Measurements from ENCODE around the gene CD80.

Gene CD80

DNA sequence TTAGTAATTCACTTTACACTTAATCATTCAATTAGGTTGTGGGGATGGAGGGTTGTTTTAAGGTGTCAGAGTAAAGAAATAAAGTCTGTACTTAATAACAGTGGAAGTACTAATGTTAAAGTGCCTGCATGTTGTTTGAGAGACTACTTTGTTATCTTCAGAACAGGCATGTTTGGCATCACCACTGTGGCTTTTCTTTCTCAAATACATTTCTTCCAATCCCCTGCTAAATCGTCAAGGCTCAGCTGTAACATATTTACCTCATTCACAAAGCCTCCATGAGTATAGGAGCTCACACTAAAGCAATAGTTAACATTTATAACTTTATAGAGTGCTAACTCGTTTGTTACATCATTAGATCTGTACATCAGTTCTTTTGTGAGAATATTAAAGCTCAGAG lies 58.5 kb downstream of the CD80 start:
- Histone ChIP-seq H3K27me3 (ENCODE audit: insufficient read depth, low read length) (no peaks in the 10 kb centered on the region), H3K36me3 (ENCODE audit: insufficient read depth, low read length) (peaks cover 32% of the 10 kb centered on the region), H2AFZ (ENCODE audit: low read length) (no peak overlapping the region), H3K9ac (ENCODE audit: low read length) (peak overlapping the region; percentile 93; the same call in 1 of the 2 replicates), H3K9me2 (ENCODE audit: low read depth, low read length) (no peaks in the 10 kb centered on the region), H3K4me3 (ENCODE audit: low read depth, low read length, poor library complexity, severe bottlenecking) (peak overlapping the region; percentile 82), H3K9me3 (ENCODE audit: low read length) (no peaks in the 10 kb centered on the region), H3K27ac (ENCODE audit: low read depth, low read length, poor library complexity, severe bottlenecking) (peak overlapping the region; percentile 32), H3K4me2 (ENCODE audit: low read length) (peak overlapping the region; percentile 97), H4K20me1 (ENCODE audit: insufficient read depth, low read length) (no peaks in the 10 kb centered on the region), H3K79me2 (ENCODE audit: insufficient read depth, low read length) (peaks cover 23% of the 10 kb centered on the region), H3K4me1 (ENCODE audit: insufficient read depth, low read length, severe bottlenecking) (peaks cover 31% of the 10 kb centered on the region), H3F3A (ENCODE audit: insufficient read depth, low read length) (no peaks in the 10 kb centered on the region)
- no peak for TF ChIP-seq EZH2 (IDR thresholded peaks at IDR 0.05; ENCODE audit: borderline replicate concordance, low read length)
- TF ChIP-seq, protein P1, sequence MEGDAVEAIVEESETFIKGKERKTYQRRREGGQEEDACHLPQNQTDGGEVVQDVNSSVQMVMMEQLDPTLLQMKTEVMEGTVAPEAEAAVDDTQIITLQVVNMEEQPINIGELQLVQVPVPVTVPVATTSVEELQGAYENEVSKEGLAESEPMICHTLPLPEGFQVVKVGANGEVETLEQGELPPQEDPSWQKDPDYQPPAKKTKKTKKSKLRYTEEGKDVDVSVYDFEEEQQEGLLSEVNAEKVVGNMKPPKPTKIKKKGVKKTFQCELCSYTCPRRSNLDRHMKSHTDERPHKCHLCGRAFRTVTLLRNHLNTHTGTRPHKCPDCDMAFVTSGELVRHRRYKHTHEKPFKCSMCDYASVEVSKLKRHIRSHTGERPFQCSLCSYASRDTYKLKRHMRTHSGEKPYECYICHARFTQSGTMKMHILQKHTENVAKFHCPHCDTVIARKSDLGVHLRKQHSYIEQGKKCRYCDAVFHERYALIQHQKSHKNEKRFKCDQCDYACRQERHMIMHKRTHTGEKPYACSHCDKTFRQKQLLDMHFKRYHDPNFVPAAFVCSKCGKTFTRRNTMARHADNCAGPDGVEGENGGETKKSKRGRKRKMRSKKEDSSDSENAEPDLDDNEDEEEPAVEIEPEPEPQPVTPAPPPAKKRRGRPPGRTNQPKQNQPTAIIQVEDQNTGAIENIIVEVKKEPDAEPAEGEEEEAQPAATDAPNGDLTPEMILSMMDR (IDR thresholded peaks at IDR 0.05; ENCODE audit: low read length), result no peak

DNA sequence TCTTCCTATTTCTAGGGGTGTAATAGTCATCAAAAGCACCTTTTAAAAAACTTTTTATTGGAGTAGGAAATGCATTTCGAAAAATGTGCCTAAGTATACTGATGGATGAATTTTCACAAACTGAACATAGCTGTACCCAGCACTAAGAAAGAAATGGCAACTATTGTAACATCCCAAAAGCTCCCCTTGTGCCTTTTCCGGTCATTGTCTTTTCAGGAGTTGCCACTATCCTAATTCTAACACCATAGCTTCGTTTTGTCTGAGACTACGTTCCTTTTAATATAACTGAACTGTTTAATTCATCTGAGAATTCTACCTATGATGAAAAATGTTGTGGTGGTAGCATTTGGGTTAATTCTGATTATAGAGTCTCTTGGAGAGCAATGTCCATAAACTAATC lies 59.1 kb downstream of the CD80 start:
- Histone ChIP-seq H3K9ac (ENCODE audit: low read length) (peak overlapping the region; percentile 93), H3K4me2 (ENCODE audit: low read length) (peak overlapping the region; percentile 97)

DNA sequence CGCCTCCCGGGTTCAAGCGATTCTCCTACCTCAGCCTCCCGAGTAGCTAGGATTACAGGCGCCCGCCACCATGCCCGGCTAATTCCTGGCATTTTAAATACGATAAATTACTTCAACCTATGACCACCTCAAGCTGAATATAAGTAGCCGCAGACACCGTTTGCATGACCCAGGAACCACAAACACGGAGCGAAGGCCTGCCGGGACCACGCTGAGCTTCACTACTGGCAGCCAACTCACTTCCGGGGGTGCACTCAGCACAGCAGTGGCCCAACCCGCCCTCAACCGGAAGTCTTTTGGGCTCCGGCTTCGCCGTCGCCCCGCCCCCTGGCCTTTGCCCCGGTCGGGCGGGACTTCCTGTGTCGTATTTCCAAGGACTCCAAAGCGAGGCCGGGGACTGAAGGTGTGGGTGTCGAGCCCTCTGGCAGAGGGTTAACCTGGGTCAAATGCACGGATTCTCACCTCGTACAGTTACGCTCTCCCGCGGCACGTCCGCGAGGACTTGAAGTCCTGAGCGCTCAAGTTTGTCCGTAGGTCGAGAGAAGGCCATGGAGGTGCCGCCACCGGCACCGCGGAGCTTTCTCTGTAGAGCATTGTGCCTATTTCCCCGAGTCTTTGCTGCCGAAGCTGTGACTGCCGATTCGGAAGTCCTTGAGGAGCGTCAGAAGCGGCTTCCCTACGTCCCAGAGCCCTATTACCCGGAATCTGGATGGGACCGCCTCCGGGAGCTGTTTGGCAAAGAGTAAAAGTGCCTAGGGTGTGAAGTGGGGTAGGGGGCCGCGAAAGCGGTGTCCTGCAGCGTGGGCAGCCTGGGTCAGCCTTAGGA lies 61.0 kb downstream of the CD80 start, which contains the start of gene TIMMDC1:
Gene TIMMDC1, plus strand, starts transcription at position 362 of the 826 bp plus-strand sequence. Its CDS starts 187 bp downstream, at position 549.
- H2AFZ ChIP-seq (ENCODE audit: low read length), result no peak within 1 kb of the TSS
- H3F3A ChIP-seq (ENCODE audit: insufficient read depth, low read length), result no peaks in the 10 kb centered on the region
- H3K4me3 ChIP-seq (ENCODE audit: low read depth, low read length, poor library complexity, severe bottlenecking), result peak within 1 kb of the TSS; percentile 82
- H3K27ac ChIP-seq (ENCODE audit: low read depth, low read length, poor library complexity, severe bottlenecking), result peak within 1 kb of the TSS; percentile 51
- H3K9ac ChIP-seq (ENCODE audit: low read length), result peak within 1 kb of the TSS; percentile 93
- H3K4me2 ChIP-seq (ENCODE audit: low read length), result peak within 1 kb of the TSS; percentile 97
- H3K9me2 ChIP-seq (ENCODE audit: low read depth, low read length), result no peaks in the 10 kb centered on the region
- H3K36me3 ChIP-seq (ENCODE audit: insufficient read depth, low read length), result peaks cover 11% of the 10 kb centered on the region; the same call in 1 of the 2 replicates
- H3K4me1 ChIP-seq (ENCODE audit: insufficient read depth, low read length, severe bottlenecking), result peaks cover 31% of the 10 kb centered on the region
- TF ChIP-seq, protein P1 (IDR thresholded peaks at IDR 0.05; ENCODE audit: low read length), result no peak
- no peak for TF ChIP-seq EZH2 (IDR thresholded peaks at IDR 0.05; ENCODE audit: borderline replicate concordance, low read length)
- H3K27me3 ChIP-seq (ENCODE audit: insufficient read depth, low read length), result no peaks in the 10 kb centered on the region
- no peaks in the 10 kb centered on the region for H3K9me3 ChIP-seq (ENCODE audit: low read length)
- peaks cover 23% of the 10 kb centered on the region for H3K79me2 ChIP-seq (ENCODE audit: insufficient read depth, low read length)
- H4K20me1 ChIP-seq (ENCODE audit: insufficient read depth, low read length), result no peaks in the 10 kb centered on the region

More for the DNA sequence above, 59.1 kb downstream of the CD80 start:
- Histone ChIP-seq H2AFZ (ENCODE audit: low read length) (no peak overlapping the region), H3K27me3 (ENCODE audit: insufficient read depth, low read length) (no peaks in the 10 kb centered on the region), H3K4me3 (ENCODE audit: low read depth, low read length, poor library complexity, severe bottlenecking) (peak overlapping the region; percentile 82), H3K9me2 (ENCODE audit: low read depth, low read length) (no peaks in the 10 kb centered on the region), H3K4me1 (ENCODE audit: insufficient read depth, low read length, severe bottlenecking) (peaks cover 31% of the 10 kb centered on the region), H4K20me1 (ENCODE audit: insufficient read depth, low read length) (no peaks in the 10 kb centered on the region), H3F3A (ENCODE audit: insufficient read depth, low read length) (no peaks in the 10 kb centered on the region), H3K27ac (ENCODE audit: low read depth, low read length, poor library complexity, severe bottlenecking) (peak overlapping the region; percentile 51), H3K36me3 (ENCODE audit: insufficient read depth, low read length) (peaks cover 26% of the 10 kb centered on the region), H3K9me3 (ENCODE audit: low read length) (no peaks in the 10 kb centered on the region), H3K79me2 (ENCODE audit: insufficient read depth, low read length) (peaks cover 23% of the 10 kb centered on the region)
- TF ChIP-seq, protein P1 (IDR thresholded peaks at IDR 0.05; ENCODE audit: low read length), result no peak
- TF ChIP-seq EZH2 (IDR thresholded peaks at IDR 0.05; ENCODE audit: borderline replicate concordance, low read length), result no peak

All from OCI-LY1 (cell line).